Body of pancreas (tissue), 4 donors: Measurements from ENCODE around the gene CYS1. TPM values are rescaled to one million over a fixed set of nuclear protein-coding genes. Genes with fewer than 3 reads are reported as not detected.
"Not testable (repeated sequence)": the region's sequence is repeated elsewhere in the genome, so short reads cannot be mapped to it uniquely, and the experiment has no call there.

ENCODE experiments used
- ATAC-seq: fragments of 150-250 bp; one replicate; pipeline ENCODE4 v1.9.1; 2016
- DNase-seq, 4 donors: peaks; one replicate each; pipeline ENCODE4 v3.0.0-alpha.2; 2019
- H3K27ac ChIP-seq, 4 donors: fragments of 200-600 bp; sonication (generic); 1 replicate in 3 of 4; 2 replicates in 1 of 4; pipeline versions ENCODE4 v1.5.1 to v1.6.1; 2016 to 2019; ENCODE audit warnings: mild to moderate bottlenecking in 1 of 4, mixed read lengths in 1 of 4, moderate library complexity in 1 of 4
- H3K27me3 ChIP-seq, 2 donors: fragments of 200-600 bp; sonication (generic); one replicate each; pipeline ENCODE4 v1.6.0; 2016; ENCODE audit warnings: mild to moderate bottlenecking in 1 of 2
- H3K36me3 ChIP-seq, 2 donors: fragments of 200-600 bp; sonication (generic); replicated peaks in 1 of 2; 2 replicates each; pipeline ENCODE4 v1.5.1; 2016; ENCODE audit warnings: low read depth in 2 of 2; ENCODE audit not compliant: insufficient read depth in 1 of 2
- H3K4me1 ChIP-seq: fragments of 200-600 bp; sonication (generic); one replicate; pipeline ENCODE4 v1.6.0; 2016
- H3K4me3 ChIP-seq, 2 donors: fragments of 200-600 bp; sonication (generic); 1 replicate in 1 of 2; 2 replicates in 1 of 2; pipeline ENCODE4 v1.5.1; 2016 to 2019
- H3K9me3 ChIP-seq, 3 donors: fragments of 200-600 bp; sonication (generic); 1 replicate in 2 of 3; 2 replicates in 1 of 3; pipeline ENCODE4 v1.5.1; 2016
- CTCF ChIP-seq, 7 experiments: fragments of 450-650 bp in 4 of 7; fragments of 200-600 bp in 3 of 7; sonication (generic) in 3 of 7; IDR thresholded peaks; one replicate each; pipeline ENCODE4 v1.5.1; 2016 to 2019; ENCODE audit warnings: antibody characterized with exemption in 7 of 7
- POLR2A ChIP-seq, 3 donors: fragments of 450-650 bp; IDR thresholded peaks; one replicate each; pipeline ENCODE4 v1.6.1; 2016; ENCODE audit warnings: antibody characterized with exemption in 3 of 3, mild to moderate bottlenecking in 2 of 3
- WGBS, 2 donors: methylation state at CpG; one replicate each; pipeline ENCODE4 v1.1.5; 2017; 5-methylcytosine and 5-hydroxymethylcytosine counted together
- intact Hi-C: fragments of 100-400 bp; cut with DNase I; formaldehyde crosslinking; loops from one replicate; pipeline ENCODE4 v1.15.1; 2023
- total RNA-seq, 2 donors: library from RNA; depleted of rRNA; stranded (reverse); fragments of >200 nt; gene quantifications; one replicate each; pipeline ENCODE4 v1.1.0, GENCODE V29; 2016

CYS1 gene
- total RNA-seq, 2 donors from 2014 or later: 30.4 to 36.6 TPM

DNA sequence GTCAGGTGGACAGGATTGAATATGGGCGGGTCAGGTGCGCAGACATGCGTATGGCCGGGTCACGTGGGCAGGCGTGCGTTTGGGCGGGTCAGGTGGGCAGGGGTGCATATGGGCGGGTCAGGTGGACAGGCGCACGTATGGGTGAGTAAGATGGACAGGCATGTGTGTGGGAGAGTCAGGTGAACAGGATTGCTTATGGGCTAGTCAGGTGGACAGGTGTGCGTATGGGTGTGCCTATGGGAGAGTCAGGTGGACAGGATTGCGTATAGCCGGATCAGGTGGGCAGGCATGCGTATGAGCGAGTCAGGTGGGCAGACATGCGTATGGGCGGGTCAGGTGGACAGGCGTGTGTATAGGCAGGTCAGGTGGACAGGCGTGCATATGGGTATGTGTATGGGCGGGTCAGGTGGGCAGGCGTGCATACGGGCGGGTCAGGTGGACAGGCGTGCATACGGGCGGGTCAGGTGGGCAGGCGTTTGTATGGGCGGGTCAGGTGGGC is 67.2 kb downstream of the CYS1 start:
- Histone ChIP-seq H3K27ac (no peak overlapping the region), H3K4me3 (no peak overlapping the region), H3K4me1 (peaks cover 34% of the 10 kb centered on the region), H3K36me3 (no peaks in the 10 kb centered on the region), H3K9me3 (no peaks in the 10 kb centered on the region), H3K27me3 (no peaks in the 10 kb centered on the region)
- 90 to 91% methylated on average over 29 of the region's 29 CpGs for WGBS, 2 donors
- intact Hi-C loops: no loop called here
- DNase-seq (peak in 1 of 4 donors; percentile 14), ATAC-seq (no peak)
- no peak for TF ChIP-seq POLR2A (IDR thresholded peaks at IDR 0.05)
- TF ChIP-seq CTCF (IDR thresholded peaks at IDR 0.05): no peak

DNA sequence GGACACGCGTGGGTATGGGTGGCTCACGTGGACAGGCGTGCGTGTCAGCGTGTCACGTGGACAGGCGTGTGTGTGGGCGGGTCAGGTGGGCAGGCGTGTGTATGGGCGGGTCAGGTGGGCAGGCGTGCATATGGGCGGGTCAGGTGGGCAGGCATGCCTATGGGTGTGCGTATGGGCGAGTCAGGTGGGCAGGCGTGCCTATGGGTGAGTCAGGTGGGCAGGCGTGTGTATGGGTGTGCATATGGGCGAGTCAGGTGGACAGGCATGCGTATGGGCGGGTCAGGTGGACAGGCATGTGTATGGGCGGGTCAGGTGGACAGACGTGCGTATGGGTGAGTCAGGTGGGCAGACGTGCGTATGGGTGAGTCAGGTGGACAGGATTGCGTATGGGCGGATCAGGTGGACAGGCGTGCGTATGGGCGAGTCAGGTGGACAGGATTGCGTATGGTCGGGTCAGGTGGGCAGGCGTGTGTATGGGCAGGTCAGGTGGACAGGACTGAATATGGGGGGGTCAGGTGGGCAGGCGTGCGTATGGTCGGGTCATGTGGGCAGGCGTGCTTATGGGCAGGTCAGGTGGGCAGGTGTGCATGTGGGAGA is 67.7 kb downstream of the CYS1 start:
- ATAC-seq, DNase-seq, H3K4me3 ChIP-seq, H3K9me3 ChIP-seq, intact Hi-C loops, H3K36me3 ChIP-seq, H3K27ac ChIP-seq, H3K27me3 ChIP-seq: not testable (repeated sequence)
- WGBS, 2 donors: 93% methylated on average over 37 of the region's 37 CpGs
- peaks cover 39% of the 10 kb centered on the region for H3K4me1 ChIP-seq

GRCh38 chr2:10011606-10012325 is 68.4 kb downstream of the CYS1 start:
- DNase-seq, H3K27ac ChIP-seq, H3K36me3 ChIP-seq, H3K9me3 ChIP-seq, intact Hi-C loops, H3K27me3 ChIP-seq, ATAC-seq, H3K4me3 ChIP-seq: not testable (repeated sequence)
- H3K4me1 ChIP-seq: peaks cover 46% of the 10 kb centered on the region
- WGBS, 2 donors: 92 to 94% methylated on average over 61 of the region's 61 CpGs

DNA sequence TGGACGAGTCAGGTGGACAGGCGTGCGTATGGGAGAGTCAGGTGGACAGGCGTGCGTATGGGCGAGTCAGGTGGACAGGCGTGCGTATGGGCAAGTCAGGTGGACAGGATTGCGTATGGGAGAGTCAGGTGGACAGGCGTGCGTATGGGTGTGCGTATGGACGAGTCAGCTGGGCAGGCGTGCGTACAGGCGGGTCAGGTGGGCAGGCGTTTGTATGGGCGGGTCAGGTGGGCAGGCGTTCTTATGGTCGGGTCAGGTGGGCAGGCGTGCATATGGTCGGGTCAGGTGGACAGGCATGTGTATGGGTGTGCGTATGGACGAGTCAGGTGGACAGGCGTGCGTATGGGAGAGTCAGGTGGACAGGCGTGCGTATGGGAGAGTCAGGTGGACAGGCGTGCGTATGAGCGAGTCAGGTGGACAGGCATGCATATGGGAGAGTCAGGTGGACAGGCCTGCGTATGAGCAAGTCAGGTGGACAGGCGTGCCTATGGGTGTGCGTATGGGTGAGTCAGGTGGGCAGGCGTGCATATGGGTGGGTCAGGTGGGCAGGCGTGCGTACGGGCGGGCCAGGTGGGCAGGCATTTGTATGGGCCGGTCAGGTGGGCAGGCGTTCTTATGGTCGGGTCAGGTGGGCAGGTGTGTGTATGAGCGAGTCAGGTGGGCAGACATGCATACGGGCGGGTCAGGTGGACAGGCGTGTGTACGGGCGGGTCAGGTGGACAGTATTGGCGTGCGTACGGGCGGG is 69.2 kb downstream of the CYS1 start:
- intact Hi-C loops, DNase-seq, H3K4me3 ChIP-seq, ATAC-seq, H3K36me3 ChIP-seq, H3K27me3 ChIP-seq, H3K9me3 ChIP-seq: not testable (repeated sequence)
- 92 to 96% methylated on average over 52 of the region's 52 CpGs for WGBS, 2 donors
- H3K27ac ChIP-seq: peak overlapping the region; percentile 85 to 97 (median 92)
- H3K4me1 ChIP-seq: peaks cover 54% of the 10 kb centered on the region

DNA sequence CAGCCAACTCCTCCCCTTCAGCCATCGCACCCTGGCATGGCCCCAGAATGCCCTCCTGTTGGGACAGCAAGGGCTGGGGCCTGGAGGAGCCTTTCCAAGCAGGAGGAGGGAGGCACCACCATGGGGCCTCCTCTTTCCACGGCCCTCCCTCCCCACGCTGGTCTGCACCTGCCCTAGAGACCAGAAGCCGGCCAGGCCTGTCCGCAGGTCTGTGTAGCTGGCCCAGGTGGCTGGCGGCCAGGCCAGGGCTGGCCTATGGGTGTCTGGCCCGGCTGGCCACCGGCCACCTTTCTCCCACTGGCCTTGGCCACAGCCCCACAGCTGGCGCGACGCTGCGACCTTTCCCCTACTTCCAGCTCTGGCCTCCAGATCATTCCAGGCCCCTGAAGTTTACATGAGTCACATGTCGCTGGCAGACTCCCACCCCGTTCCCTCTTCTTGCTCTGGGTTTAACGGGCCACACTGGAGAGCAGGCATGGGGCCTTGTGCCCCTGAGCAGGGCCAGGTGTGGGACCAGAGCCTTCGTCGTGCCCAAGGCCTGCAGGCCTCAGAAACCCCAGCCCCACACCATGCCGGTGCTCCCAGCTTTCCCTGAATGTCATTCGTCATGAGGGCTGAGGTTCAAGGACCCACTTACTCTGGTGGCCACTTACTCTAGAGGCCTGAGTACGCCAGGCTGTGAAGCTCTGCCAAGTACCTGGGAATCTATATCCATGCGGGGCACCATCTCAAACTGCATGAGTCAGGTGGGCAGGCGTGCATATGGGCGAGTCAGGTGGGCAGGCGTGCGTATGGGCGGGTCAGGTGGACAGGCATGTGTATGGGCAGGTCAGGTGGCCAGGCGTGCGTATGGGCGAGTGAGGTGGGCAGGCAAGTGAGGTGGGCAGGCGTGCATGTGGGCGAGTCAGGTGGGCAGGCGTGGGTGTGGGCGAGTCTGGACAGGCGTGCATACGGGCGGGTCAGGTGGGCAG is 70.1 kb downstream of the CYS1 start:
- intact Hi-C loops: no loop called here
- peak overlapping the region; percentile 85 to 97 (median 92) for H3K27ac ChIP-seq
- no peaks in the 10 kb centered on the region for H3K9me3 ChIP-seq
- H3K36me3 ChIP-seq: no peaks in the 10 kb centered on the region
- ATAC-seq (peak; percentile 94), DNase-seq (peak; percentile 96 to 100 (median 98))
- no peak overlapping the region for H3K4me3 ChIP-seq
- H3K27me3 ChIP-seq: no peaks in the 10 kb centered on the region
- TF ChIP-seq POLR2A (IDR thresholded peaks at IDR 0.05): peak; percentile 52 to 60 (median 56)
- peak in 2 of 7 experiments; percentile 3 to 13 for TF ChIP-seq CTCF (IDR thresholded peaks at IDR 0.05)
- WGBS, 2 donors: 49 to 62% methylated on average over 27 to 36 of the region's 36 CpGs
- peaks cover 61% of the 10 kb centered on the region for H3K4me1 ChIP-seq
